VCaP (cell line): ENCODE data around the gene TMPRSS5.

ENCODE experiments used
- H3K27ac ChIP-seq: fragments of 450-650 bp; 2 replicates; pipeline ENCODE4 v1.5.1; 2017
- CTCF ChIP-seq: fragments of 450-650 bp; conservative IDR thresholded peaks from 2 replicates; pipeline ENCODE4 v1.5.1; 2017; ENCODE audit warnings: mild to moderate bottlenecking, moderate library complexity

The TMPRSS5 gene

DNA sequence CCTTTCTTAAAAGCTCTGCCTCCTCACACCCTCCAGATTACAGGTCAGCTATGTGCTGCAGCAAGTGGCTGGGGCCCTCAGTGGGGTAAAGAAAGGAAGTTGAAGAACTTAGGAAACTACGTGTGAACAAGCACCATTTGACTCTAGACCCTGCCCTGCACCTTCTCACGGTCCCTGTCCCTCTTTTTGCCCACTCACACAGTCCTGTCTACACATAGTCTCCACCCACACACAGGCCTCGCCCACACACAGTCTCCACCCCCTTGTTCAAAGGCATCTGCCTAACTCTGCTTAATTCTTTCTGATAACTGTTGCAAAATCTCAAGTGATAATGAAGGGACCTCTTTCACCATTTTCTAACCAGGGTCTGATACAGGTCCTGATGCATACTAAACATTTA lies 59.0 kb downstream of the TMPRSS5 start:
- H3K27ac ChIP-seq = no peak overlapping the region
- TF ChIP-seq CTCF = no peak

DNA sequence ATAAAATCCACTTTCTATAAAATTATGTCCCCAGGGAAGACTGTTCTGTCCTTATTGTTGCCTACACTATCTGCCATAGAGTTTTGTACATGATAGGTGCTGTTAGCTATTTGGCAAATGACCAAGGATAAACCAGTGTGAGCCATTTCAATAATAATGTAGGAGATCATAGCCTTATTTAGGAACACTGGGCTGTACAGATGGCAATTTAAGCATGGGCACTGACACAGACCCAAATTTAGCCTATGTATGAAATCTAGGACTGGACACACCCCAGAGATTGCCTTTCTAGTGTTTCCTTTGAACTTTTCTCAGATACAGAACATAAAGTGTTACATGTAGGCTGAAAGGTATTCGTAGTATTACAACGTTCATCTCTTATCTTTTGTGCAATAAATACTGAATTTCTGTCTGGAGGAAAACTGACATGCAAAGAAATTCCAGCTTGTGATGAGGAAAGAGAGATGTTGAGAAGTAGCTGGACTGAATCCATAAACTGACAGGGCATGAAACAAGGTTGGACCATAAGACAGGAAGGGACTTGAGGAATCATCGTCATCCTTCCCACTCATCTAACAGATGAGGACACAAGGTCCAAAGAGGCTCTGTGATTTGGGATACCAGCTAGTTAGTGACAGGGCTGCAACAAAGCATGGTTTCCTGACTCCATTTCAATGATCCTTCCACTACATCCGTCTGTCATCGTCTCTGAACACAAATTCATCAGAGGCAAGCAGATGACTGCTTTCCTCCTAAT lies 60.3 kb downstream of the TMPRSS5 start:
- no peak for TF ChIP-seq CTCF
- no peak overlapping the region for H3K27ac ChIP-seq

DNA sequence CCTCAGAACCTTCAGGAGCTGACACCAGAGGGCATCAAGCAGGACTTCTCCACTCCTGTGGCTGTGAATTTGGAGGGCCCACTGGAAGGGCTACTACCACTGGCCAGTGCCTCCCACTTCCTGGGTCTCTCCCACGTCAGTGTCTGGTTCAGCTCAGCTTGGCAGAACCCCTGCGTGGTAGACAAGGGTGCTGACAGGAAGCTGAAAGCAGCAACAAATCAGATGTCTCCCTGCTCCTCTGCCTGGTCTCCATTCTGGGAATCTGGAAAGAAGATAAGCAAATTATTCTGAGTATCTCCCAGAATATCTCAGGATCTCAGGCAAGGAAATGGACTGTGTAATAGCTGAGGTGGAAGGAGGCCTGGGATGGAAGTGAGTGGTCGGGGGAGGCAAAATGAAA lies 61.5 kb downstream of the TMPRSS5 start:
- TF ChIP-seq CTCF = no peak
- H3K27ac ChIP-seq = no peak overlapping the region

- no peak overlapping the region for H3K27ac ChIP-seq
- TF ChIP-seq CTCF = no peak
Measured at GRCh38 chr11:113643701-113644100, 62.4 kb downstream of the TMPRSS5 start.

GRCh38 chr11:113643006-113643585 lies 63.0 kb downstream of the TMPRSS5 start:
- no peak for TF ChIP-seq CTCF
- no peak overlapping the region for H3K27ac ChIP-seq

DNA sequence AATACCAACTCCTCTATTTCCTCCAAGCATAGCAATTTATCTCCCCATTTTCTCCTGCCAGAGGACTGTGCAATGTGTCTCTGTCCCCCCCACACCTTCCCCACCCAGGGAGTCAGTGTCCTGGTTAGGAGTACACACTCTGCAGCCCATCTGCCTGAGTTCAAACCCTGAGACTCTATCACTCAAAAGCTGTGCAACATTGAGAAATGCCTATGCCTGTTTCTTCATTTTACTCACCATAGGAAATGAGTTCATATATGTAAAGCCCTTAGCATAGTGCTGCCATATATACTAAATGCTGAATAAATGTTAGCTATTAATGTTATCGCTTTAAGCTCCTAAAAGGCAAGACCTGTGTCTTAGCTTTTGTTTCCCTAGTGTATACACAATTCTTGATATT lies 64.0 kb downstream of the TMPRSS5 start:
- no peak for TF ChIP-seq CTCF
- H3K27ac ChIP-seq = no peak overlapping the region

DNA sequence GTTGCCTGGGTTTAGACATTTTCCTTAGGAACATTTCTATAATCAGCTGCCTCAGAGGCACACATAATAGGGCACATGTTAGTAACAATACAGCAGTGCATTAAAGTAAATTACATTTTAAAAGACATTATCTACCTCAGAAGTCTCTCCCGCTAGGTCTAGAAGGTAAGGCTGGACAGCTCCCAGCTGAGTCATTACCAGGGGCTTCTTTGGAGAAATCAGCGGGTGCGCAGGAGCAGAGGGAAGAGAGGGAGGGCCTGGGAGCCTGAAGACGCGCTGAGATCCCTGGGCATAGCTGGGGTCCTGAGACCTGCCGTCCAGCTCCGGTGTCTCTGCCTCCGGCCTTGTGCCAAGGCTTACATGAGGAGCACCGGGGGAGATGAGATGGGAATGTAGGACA lies 67.7 kb downstream of the TMPRSS5 start:
- TF ChIP-seq CTCF = no peak
- H3K27ac ChIP-seq = no peak overlapping the region
